A204.1 (cell line): Measurements from ENCODE around the gene AHRR.
"Not testable (repeated sequence)": the region's sequence is repeated elsewhere in the genome, so short reads cannot be mapped to it uniquely, and the experiment has no call there.

Source experiments
- FAIRE-seq: peaks from 2 replicates; lab custom pipeline; 2012; peaks lifted over from hg19 to GRCh38; lab: Jason Lieb, UNC

The AHRR gene

GRCh38 chr5:306011-306805 is 15.3 kb upstream of the AHRR start:
- FAIRE-seq = no peak

- FAIRE-seq = no peak
These were observed 14.2 kb upstream of the AHRR start for GRCh38 chr5:307306-307705.

GRCh38 chr5:307794-308579 is 13.5 kb upstream of the AHRR start:
- no peak for FAIRE-seq

GRCh38 chr5:308672-309271 is 12.7 kb upstream of the AHRR start:
- FAIRE-seq = no peak

- not testable (repeated sequence) for FAIRE-seq
These were observed 11.7 kb upstream of the AHRR start for GRCh38 chr5:309831-310230.

GRCh38 chr5:310516-310915 is 11.0 kb upstream of the AHRR start:
- FAIRE-seq = no peak

GRCh38 chr5:310941-311434 is 10.5 kb upstream of the AHRR start:
- FAIRE-seq = no peak

GRCh38 chr5:311963-312362 is 9.6 kb upstream of the AHRR start:
- FAIRE-seq = no peak

GRCh38 chr5:312845-313244 is 8.7 kb upstream of the AHRR start:
- FAIRE-seq = no peak

GRCh38 chr5:313265-313664 is 8.2 kb upstream of the AHRR start:
- no peak for FAIRE-seq

GRCh38 chr5:313806-314376 is 7.6 kb upstream of the AHRR start:
- FAIRE-seq = no peak

- no peak for FAIRE-seq
These were observed 6.6 kb upstream of the AHRR start for GRCh38 chr5:314676-315487.

GRCh38 chr5:315488-316209 is 5.9 kb upstream of the AHRR start:
- no peak for FAIRE-seq

GRCh38 chr5:316210-317085 is 5.1 kb upstream of the AHRR start:
- FAIRE-seq = no peak

GRCh38 chr5:317086-317811 is 4.3 kb upstream of the AHRR start:
- FAIRE-seq = no peak

GRCh38 chr5:318341-318897 is 3.1 kb upstream of the AHRR start:
- no peak for FAIRE-seq

GRCh38 chr5:318931-319601 is 2.4 kb upstream of the AHRR start:
- no peak for FAIRE-seq

GRCh38 chr5:320524-321229 is 837 bp upstream of the AHRR start:
- no peak for FAIRE-seq
